Measurements from ENCODE around the gene CCS. TPM values are rescaled to one million over a fixed set of nuclear protein-coding genes. Genes with fewer than 3 reads are reported as not detected.
A peak's percentile ranks its signal among the peaks of the same experiment; 100 is the strongest.
"Not testable (repeated sequence)": the region's sequence is repeated elsewhere in the genome, so short reads cannot be mapped to it uniquely, and the experiment has no call there.

The CCS gene
- total RNA-seq, 3 donors from 2014 or later (not counting 1 experiment from before 2014, with no cell fraction given): 27.1 to 35.6 (median 32.4) TPM

GRCh38 chr11:66637557-66638176 lies 44.7 kb downstream of the CCS start:
- ATAC-seq (no peak), DNase-seq (peak in 1 of 2 donors; percentile 16)
- TF ChIP-seq CTCF (IDR thresholded peaks at IDR 0.05): no peak
- peaks cover 31% of the 10 kb centered on the region for H3K4me1 ChIP-seq (ENCODE audit: control insufficient read depth, insufficient read depth, low read length)
- peak overlapping the region; percentile 45 for H3K4me3 ChIP-seq (ENCODE audit: low read length)
- H3K9me3 ChIP-seq (ENCODE audit: control insufficient read depth, insufficient read depth, low read length): no peaks in the 10 kb centered on the region
- Mint-ChIP-seq H3K4me3 (peak overlapping the region; percentile 92), H3K36me3 (peaks cover 18% of the 10 kb centered on the region), H3K9me3 (no peaks in the 10 kb centered on the region), H3K27me3 (ENCODE audit: low read depth in 2 of 2) (no peaks in the 10 kb centered on the region), H3K27ac (peak overlapping the region; percentile 88 to 96), H3K4me1 (peaks cover 49 to 58% of the 10 kb centered on the region in 2 donors)
- H3K27ac ChIP-seq (ENCODE audit: low read length): peak overlapping the region; percentile 69
- intact Hi-C loops (cut with micrococcal nuclease): loop anchor here (1.0 kb wide), 3 partner anchors 21 to 44 kb away; partner anchors contain the start of genes CCDC87, CCS, RBM14 and RBM4B
- no peaks in the 10 kb centered on the region for H3K27me3 ChIP-seq (ENCODE audit: control insufficient read depth, insufficient read depth, low read length)
- WGBS (ENCODE audit: insufficient coverage): 66% methylated on average over 11 of the region's 12 CpGs
- peaks cover 35% of the 10 kb centered on the region for H3K36me3 ChIP-seq (ENCODE audit: control insufficient read depth, insufficient read depth, low read length)

- DNase-seq (peak; percentile 91 to 100), ATAC-seq (peak; percentile 89 to 98 (median 91))
- H3K36me3 Mint-ChIP-seq: peaks cover 26% of the 10 kb centered on the region
- H3K4me3 ChIP-seq (ENCODE audit: low read length): peak within 1 kb of the TSS; percentile 73
- intact Hi-C loops (cut with micrococcal nuclease): loop anchor here (1.0 kb wide), 3 partner anchors 22 to 45 kb away; partner anchors contain the start of genes CCDC87, CCS, RBM14 and RBM4B
- H3K27me3 ChIP-seq (ENCODE audit: control insufficient read depth, insufficient read depth, low read length): no peaks in the 10 kb centered on the region
- no peaks in the 10 kb centered on the region for H3K9me3 Mint-ChIP-seq
- H3K9me3 ChIP-seq (ENCODE audit: control insufficient read depth, insufficient read depth, low read length): no peaks in the 10 kb centered on the region
- no peak for TF ChIP-seq CTCF (IDR thresholded peaks at IDR 0.05)
- WGBS (ENCODE audit: insufficient coverage): under 1% methylated on average over 63 of the region's 63 CpGs
- peak within 1 kb of the TSS; percentile 88 to 96 for H3K27ac Mint-ChIP-seq
- H3K27me3 Mint-ChIP-seq (ENCODE audit: low read depth in 2 of 2): no peaks in the 10 kb centered on the region
- H3K4me3 Mint-ChIP-seq: peak within 1 kb of the TSS; percentile 92
- H3K4me1 ChIP-seq (ENCODE audit: control insufficient read depth, insufficient read depth, low read length): peaks cover 35% of the 10 kb centered on the region
- H3K36me3 ChIP-seq (ENCODE audit: control insufficient read depth, insufficient read depth, low read length): peaks cover 37% of the 10 kb centered on the region
- H3K4me1 Mint-ChIP-seq: peaks cover 57 to 66% of the 10 kb centered on the region in 2 donors
- H3K27ac ChIP-seq (ENCODE audit: low read length): peak within 1 kb of the TSS; percentile 81
Observed at GRCh38 chr11:66638177-66639065, 45.4 kb downstream of the CCS start, which contains the start of gene RBM4. TSS of gene RBM4 (plus strand) at chr11:66638703. CDS start at chr11:66639712, 1,009 bp downstream.

GRCh38 chr11:66639066-66639813 lies 46.3 kb downstream of the CCS start:
- Mint-ChIP-seq H3K27me3 (ENCODE audit: low read depth in 2 of 2) (no peaks in the 10 kb centered on the region), H3K9me3 (no peaks in the 10 kb centered on the region)
- 10% methylated on average over 26 of the region's 27 CpGs for WGBS (ENCODE audit: insufficient coverage)

GRCh38 chr11:66639814-66640340 lies 46.9 kb downstream of the CCS start:
- 81% methylated on average over 7 of the region's 10 CpGs for WGBS (ENCODE audit: insufficient coverage)
- H3K9me3 Mint-ChIP-seq; ATAC-seq; DNase-seq; H3K9me3 ChIP-seq (ENCODE audit: control insufficient read depth, insufficient read depth, low read length); H3K27me3 Mint-ChIP-seq (ENCODE audit: low read depth in 2 of 2); H3K27me3 ChIP-seq (ENCODE audit: control insufficient read depth, insufficient read depth, low read length); H3K27ac ChIP-seq (ENCODE audit: low read length); intact Hi-C loops (cut with micrococcal nuclease): not testable (repeated sequence)
- Mint-ChIP-seq H3K4me1 (peaks cover 68 to 74% of the 10 kb centered on the region in 2 donors), H3K4me3 (peak overlapping the region; percentile 92), H3K36me3 (peaks cover 33% of the 10 kb centered on the region), H3K27ac (peak overlapping the region; percentile 88 to 96)
- H3K4me1 ChIP-seq (ENCODE audit: control insufficient read depth, insufficient read depth, low read length): peaks cover 43% of the 10 kb centered on the region
- H3K4me3 ChIP-seq (ENCODE audit: low read length): peak overlapping the region; percentile 73
- H3K36me3 ChIP-seq (ENCODE audit: control insufficient read depth, insufficient read depth, low read length): peaks cover 50% of the 10 kb centered on the region

More at GRCh38 chr11:66639066-66639813, 46.3 kb downstream of the CCS start:
- Histone ChIP-seq H3K9me3 (ENCODE audit: control insufficient read depth, insufficient read depth, low read length) (no peaks in the 10 kb centered on the region), H3K36me3 (ENCODE audit: control insufficient read depth, insufficient read depth, low read length) (peaks cover 44% of the 10 kb centered on the region), H3K4me3 (ENCODE audit: low read length) (peak overlapping the region; percentile 73), H3K27me3 (ENCODE audit: control insufficient read depth, insufficient read depth, low read length) (no peaks in the 10 kb centered on the region), H3K4me1 (ENCODE audit: control insufficient read depth, insufficient read depth, low read length) (peaks cover 43% of the 10 kb centered on the region), H3K27ac (ENCODE audit: low read length) (peak overlapping the region; percentile 81)
- ATAC-seq: no peak
- no peak for TF ChIP-seq CTCF (IDR thresholded peaks at IDR 0.05)
- DNase-seq: peak; percentile 39 to 75
- intact Hi-C loops (cut with micrococcal nuclease): no loop called here
- Mint-ChIP-seq H3K4me3 (peak overlapping the region; percentile 92), H3K36me3 (peaks cover 27% of the 10 kb centered on the region), H3K27ac (peak overlapping the region; percentile 88 to 96), H3K4me1 (peaks cover 62 to 73% of the 10 kb centered on the region in 2 donors)
